GM19395 (cell line): ENCODE results near the gene VIP.

ENCODE experiments used
- ATAC-seq: cut with Tn5 transposase; IDR thresholded peaks from one replicate; pipeline ENCODE4 v1.9.1; 2021; ENCODE audit warnings: mild to moderate bottlenecking, moderate library complexity; ENCODE audit not compliant: unreplicated experiment

Gene VIP

DNA sequence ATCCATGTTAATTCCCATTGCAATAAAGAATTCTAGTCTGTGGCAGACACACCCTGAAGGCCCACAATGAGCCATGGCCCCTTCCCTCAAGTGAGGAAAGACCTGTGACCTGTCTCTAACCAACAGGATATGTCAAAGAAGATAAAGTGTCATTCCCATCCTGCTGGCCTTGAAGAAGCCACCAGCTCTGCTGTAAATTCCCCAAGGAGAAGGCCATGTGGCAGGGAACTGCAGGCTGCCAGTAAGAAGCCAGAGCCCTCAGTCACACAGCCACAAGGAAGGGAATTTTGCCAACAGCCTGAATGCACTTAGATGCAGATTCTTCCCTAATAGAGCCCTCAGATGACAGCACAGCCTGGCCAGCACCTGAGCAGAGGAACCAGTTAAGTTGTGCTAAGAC, 24.8 kb downstream of the VIP start:
- no peak for ATAC-seq

DNA sequence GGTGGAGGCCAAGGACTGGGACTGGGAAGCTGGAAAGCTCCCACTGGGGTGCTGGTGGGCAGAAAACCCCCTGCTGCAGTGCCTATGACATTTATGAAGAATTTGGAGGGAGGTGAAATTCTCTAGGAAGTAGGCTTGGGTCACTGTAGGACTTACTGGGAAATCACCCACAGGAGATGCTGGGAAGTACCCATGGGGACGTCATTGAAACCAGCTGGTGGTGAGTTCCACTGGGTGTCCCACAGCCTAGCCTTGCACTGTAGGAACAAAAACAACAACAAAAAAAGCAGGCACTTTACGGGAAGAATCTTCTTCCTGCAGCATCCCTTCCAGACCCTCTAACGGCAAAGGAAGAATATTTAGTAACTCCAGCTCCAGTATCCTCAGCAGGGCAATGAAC, 26.2 kb downstream of the VIP start:
- ATAC-seq: no peak

DNA sequence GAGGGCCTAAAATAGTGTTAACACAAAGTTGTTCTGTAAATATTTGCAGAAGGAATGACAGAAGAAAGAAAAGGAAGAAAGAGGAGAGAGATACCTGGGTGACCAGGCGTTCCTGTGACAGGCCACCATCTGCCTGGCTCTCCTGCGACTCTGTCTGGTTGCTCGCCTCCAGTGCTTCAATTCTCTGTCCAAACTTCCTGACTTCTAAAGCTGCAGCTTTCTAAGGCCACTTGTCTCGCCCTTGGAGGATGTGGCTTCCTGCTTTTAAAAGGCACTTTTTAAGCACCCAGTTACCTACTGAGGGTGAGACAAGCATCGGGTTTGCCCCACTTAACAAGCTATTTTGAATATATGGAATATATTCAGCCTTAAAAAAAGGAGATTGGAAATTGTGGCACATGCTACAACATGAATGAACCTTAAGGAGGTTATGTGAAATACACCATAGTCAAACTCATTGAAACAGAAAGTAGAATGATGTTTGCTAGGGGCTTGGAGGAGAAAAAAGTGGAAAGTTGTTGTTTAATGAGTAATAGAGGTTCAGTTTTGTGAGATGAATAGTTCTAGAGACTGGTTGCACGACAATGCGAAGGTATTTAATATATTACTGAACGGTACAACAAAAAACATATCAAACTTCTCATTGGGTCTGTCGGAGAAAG, 32.8 kb downstream of the VIP start:
- peak; percentile 62 for ATAC-seq

DNA sequence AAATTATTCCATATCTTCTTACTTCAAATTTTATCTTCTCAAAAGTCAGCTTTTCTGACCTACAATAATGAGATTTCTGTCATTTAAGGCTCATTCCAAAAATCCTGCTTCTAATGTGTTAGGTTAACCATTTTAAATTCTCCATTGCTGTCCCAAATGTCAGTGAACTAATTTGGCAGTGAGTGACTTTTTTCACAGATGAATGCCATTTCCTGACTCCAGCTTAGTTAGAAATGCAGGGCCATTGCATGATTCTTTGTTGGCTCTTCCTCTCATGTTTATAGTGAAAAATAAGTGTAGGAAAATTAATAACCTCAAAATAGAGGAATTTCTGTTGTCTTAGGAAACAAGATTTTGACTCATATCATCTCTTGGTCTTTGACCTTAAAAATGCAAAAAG, 44.1 kb downstream of the VIP start:
- ATAC-seq: no peak

DNA sequence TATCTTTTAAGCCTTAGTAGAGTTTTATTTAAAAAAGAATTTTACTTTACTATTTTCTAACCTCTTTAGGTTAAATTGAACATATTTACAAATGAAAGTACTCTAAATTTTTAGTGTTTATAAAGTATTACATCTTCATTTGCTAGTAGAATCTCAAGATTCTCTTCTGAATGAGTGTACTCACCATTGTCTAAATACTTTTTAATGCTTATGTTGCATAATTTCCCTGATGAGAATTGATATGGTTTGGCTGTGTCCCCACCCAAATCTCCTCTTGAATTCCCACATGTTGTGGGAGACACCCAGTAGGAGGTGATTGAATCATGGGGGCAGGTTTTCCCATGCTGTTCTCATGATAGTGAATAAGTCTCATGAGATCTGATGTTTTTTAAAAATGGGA, 53.6 kb downstream of the VIP start:
- ATAC-seq: no peak
